Muscle of back (tissue), 11 donors: ENCODE measurements around the gene RYR3. TPM values are rescaled to one million over a fixed set of nuclear protein-coding genes. Genes with fewer than 3 reads are reported as not detected.
"Not testable (repeated sequence)": the region's sequence is repeated elsewhere in the genome, so short reads cannot be mapped to it uniquely, and the experiment has no call there.

Source experiments
- DNase-seq, 3 donors: peaks; one replicate each; pipeline versions ENCODE4 v3.0.0 to v3.0.0-alpha.2; 2013
- polyA plus RNA-seq, 10 donors: library from polyadenylated mRNA; unstranded; fragments of 120-200 nt; gene quantifications; one replicate each; pipeline ENCODE4 v1.2.1, GENCODE V29; 2013; ENCODE audit not compliant: insufficient read length in 10 of 10

The RYR3 gene
- polyA plus RNA-seq, 10 donors = 15.4 to 62.4 (median 41.5) TPM

GRCh38 chr15:33508703-33509102 lies 197.9 kb downstream of the RYR3 start:
- no peak for DNase-seq

GRCh38 chr15:33515121-33515520 lies 204.4 kb downstream of the RYR3 start:
- no peak for DNase-seq

- no peak for DNase-seq
These were observed 205.8 kb downstream of the RYR3 start for GRCh38 chr15:33516563-33516962.

- DNase-seq = no peak
These were observed 207.2 kb downstream of the RYR3 start for GRCh38 chr15:33517944-33518343.

GRCh38 chr15:33518421-33518820 lies 207.7 kb downstream of the RYR3 start:
- no peak for DNase-seq

- no peak for DNase-seq
These were observed 213.5 kb downstream of the RYR3 start for GRCh38 chr15:33524274-33524673.

- peak in 2 of 3 donors; percentile 2 to 7 for DNase-seq
These were observed 215.8 kb downstream of the RYR3 start for GRCh38 chr15:33526532-33526931.

GRCh38 chr15:33533197-33533596 lies 222.4 kb downstream of the RYR3 start:
- DNase-seq = no peak

DNA sequence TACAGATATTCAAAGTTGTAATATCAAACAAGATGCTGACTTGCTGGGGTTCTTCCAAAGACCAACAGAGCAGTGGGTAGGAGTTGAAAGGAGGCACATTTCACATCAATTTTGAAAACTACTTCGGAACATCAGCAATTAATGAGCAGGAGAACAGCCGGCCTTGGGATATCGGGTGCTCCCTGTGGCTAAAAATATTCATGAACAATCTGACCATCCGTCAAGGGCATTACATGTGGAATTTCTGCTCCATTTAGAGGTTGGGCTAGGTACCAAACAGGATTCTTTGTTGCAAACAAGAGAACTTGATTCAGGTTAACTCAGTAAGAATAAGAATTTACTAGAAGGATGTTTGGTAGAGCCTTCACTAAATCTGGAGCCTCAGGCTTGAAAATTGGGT lies 223.9 kb downstream of the RYR3 start:
- DNase-seq = no peak

- DNase-seq = no peak
These were observed 224.4 kb downstream of the RYR3 start for GRCh38 chr15:33535135-33535534.

DNA sequence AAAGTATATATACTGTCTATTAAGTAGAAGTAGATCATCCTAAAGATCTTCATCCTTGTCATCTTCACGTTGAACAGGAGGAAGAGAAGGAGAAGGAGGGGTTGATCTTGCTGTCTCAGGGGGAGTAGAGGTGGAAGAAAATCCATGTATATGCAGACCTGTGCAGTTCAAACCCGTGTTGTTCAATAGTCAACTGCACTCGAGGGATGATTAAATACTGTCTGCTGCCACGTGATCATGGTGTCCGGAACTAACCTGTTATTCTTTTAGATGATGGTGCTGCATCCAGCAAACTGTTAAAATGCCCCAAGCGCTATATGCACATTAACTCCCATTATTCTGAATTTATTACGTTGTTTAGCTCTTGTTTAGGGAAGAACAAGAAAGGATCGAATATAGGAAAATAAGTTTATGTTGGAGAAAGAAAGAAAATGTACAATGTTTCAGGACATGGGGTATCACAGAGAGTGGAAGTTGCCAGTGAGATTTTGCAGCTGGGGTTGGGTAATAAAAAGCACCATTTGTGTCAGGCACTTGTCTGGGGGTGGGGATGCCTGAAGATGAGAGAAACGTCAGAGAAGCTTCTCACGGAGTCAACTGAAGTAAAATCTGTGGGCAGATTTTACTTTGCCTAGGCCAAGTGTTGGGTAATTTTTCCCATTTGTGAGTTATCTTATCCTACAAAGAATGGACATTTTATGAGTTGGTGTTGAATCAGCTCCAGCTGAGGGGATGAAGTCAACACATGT lies 229.2 kb downstream of the RYR3 start:
- DNase-seq = no peak

GRCh38 chr15:33543957-33544356 lies 233.2 kb downstream of the RYR3 start:
- DNase-seq = no peak

GRCh38 chr15:33545866-33546265 lies 235.1 kb downstream of the RYR3 start:
- DNase-seq = no peak

- peak; percentile 23 to 66 (median 53) for DNase-seq
These were observed 237.1 kb downstream of the RYR3 start for GRCh38 chr15:33547876-33548275.

DNA sequence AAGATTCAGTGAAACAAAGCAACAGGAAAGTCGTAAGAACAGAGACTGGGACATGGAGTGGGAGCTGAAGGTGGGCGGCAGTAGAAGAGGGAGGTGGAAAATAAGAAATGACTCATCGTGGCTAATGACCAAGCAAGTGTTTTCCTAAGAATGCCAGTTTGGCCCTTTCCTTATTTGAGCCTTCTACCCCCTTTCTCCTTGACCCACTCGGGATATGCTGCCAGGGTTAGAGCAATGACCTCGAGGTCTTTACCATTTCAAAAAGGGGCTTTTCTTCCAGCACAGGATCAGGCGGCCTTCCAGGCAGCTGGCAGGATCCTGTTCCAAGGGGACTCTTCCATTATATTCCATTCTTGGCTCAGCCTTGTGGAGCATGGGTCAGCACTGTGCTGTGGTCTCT lies 241.1 kb downstream of the RYR3 start:
- DNase-seq = no peak

GRCh38 chr15:33553157-33553556 lies 242.4 kb downstream of the RYR3 start:
- DNase-seq = no peak

GRCh38 chr15:33559207-33559890 lies 248.6 kb downstream of the RYR3 start:
- DNase-seq = no peak

DNA sequence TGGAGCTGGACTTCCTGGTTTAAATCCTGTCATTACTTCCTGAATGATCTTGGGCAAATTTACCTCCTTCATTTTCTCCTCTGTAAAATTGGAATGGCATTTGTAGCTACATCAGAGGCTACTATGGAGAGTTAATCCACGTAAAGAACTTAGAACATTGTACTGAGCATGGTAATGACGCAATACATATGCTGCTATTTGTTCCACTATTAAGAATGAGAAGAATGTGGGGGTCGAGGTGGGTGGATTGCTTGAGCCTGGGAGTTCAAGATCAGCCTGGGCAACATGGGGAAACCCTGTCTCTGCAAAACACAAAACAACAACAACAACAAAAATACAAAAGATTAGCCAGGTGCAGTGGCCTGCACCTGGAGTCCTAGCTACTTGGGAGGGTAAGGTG lies 250.6 kb downstream of the RYR3 start:
- no peak for DNase-seq

DNA sequence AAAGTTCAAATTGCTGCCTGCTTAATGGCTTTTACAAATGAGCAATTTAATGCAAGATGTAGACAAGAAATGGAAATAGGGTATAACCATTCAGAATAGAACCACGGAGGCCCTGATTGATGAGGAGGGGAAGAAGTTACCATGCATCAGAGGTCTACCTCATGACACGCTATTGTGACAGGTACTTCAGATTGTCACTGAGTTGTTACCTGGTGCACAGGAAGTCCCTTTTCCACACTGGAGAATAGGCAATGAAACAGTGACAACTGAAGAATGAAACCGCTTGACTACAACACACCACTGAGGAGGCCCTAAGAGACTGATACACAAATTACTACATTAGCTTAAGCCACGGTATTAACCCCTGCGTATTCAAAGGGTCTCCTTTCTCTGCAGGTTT lies 251.2 kb downstream of the RYR3 start:
- no peak for DNase-seq

DNA sequence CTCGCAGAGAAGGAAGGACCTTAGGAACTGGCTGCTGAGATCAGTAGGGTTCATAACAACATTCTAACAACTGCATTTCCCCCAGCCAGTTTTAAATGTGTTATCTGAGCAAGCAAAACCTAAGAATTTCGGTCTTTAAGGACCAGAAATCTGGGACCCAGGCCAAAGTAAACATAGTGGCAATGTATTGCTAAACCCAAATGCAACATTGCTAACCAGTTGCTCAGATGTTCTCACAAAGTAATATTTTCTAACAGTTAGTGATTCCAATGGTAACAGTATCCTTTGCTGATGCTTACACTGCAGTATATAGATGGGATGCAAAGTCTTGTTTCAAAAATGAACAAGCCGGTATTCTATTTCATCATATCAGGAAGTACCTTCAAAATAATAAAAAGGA lies 254.3 kb downstream of the RYR3 start:
- DNase-seq = peak in 1 of 3 donors; percentile 5

DNA sequence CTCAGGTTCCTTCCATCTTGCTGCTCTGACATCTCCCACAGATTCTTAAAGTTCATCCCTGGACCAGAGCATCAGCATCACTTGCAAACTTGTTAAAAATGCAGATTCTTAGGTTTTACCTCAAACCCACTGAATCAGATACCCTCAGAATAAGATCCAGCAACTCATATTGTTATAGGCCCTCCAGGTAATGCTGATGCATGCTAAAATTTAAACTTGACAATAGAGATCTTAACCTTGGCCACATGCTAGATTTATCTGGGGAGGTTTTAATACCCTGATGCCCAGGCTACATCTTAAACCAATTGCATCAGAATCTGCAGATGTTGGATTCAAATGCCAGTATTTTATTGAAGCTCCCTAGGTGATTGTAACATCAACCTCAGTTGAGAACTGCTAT lies 256.9 kb downstream of the RYR3 start:
- DNase-seq = no peak

DNA sequence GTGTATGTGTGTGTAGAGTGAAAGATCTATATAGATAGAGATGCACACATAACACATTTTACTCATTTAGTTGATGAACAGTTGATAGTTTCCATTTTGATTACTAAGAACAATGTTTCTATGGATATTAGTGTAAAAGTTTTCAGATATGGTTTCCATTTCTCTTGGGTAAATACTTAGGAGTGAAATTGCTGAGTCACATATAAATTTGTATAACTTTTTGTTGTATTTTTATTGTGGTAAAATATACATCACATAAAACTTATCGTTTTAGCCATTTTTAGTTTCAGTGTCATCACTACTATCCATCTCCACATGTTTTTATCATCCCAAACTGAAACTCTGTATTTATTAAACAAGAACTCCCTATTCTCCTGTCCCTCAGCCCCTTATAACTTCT lies 258.3 kb downstream of the RYR3 start:
- DNase-seq = no peak

DNA sequence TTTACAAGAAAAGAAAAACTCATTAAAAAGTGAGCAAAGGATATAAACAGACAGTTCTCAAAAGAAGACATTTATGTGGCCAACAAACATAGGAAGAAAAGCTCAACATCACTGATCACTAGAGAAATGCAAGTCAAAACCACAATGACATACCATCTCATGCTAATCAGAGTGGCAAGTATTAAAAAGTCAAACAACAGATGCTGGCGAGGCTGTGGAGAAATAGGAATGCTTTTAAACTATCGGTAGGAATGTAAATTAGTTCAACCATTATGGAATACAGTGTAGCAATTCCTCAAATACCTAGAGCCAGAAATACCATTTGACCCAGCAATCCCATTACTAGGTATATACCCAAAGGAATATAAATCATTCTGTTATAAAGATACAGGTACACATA lies 267.1 kb downstream of the RYR3 start:
- not testable (repeated sequence) for DNase-seq

GRCh38 chr15:33580526-33580925 lies 269.8 kb downstream of the RYR3 start:
- DNase-seq = no peak
